Keratinocyte (primary cell): ENCODE data around the gene CCDC8. TPM values are rescaled to one million over a fixed set of nuclear protein-coding genes. Genes with fewer than 3 reads are reported as not detected.

Experiments used
- DNase-seq: peaks from one replicate; pipeline ENCODE4 v3.0.0-alpha.2; 2011; ENCODE audit warnings: low read depth, missing footprints, low spot score
- FAIRE-seq: peaks from 2 replicates; lab custom pipeline; 2011; peaks lifted over from hg19 to GRCh38; lab: Jason Lieb, UNC
- H2AFZ ChIP-seq: 2 replicates; pipeline ENCODE4 v1.6.0; 2012; ENCODE audit warnings: low read length, control low read depth, inconsistent platforms; ENCODE audit not compliant: control insufficient read depth
- H3K27ac ChIP-seq: 2 replicates; pipeline ENCODE4 v1.5.1; 2011; ENCODE audit warnings: low read length; ENCODE audit not compliant: control insufficient read depth, insufficient read depth
- H3K27me3 ChIP-seq: 3 replicates; pipeline ENCODE4 v1.6.0; 2011; ENCODE audit warnings: low read length; ENCODE audit not compliant: control insufficient read depth, insufficient read depth; ENCODE audit errors: extremely low read depth
- H3K36me3 ChIP-seq, 2 experiments: 2 replicates in 1 of 2; 3 replicates in 1 of 2; pipeline ENCODE4 v1.5.1; 2011; ENCODE audit warnings: low read length in 2 of 2, mild to moderate bottlenecking in 1 of 2; ENCODE audit not compliant: control insufficient read depth in 2 of 2, insufficient read depth in 2 of 2; ENCODE audit errors: extremely low read depth in 1 of 2
- H3K4me1 ChIP-seq: 3 replicates; pipeline ENCODE4 v1.5.1; 2011; ENCODE audit warnings: low read length; ENCODE audit not compliant: control insufficient read depth, insufficient read depth; ENCODE audit errors: extremely low read depth
- H3K4me2 ChIP-seq: 3 replicates; pipeline ENCODE4 v1.6.0; 2011; ENCODE audit warnings: low read depth, low read length; ENCODE audit not compliant: control insufficient read depth, insufficient read depth; ENCODE audit errors: extremely low read depth
- H3K4me3 ChIP-seq, 3 experiments: fragments of 200-600 bp in 1 of 3; sonication (generic) in 1 of 3; 2 replicates in 2 of 3; 3 replicates in 1 of 3; pipeline ENCODE4 v1.5.1; 2011 to 2016; ENCODE audit warnings: low read length in 3 of 3, mild to moderate bottlenecking in 3 of 3, control low read depth in 2 of 3, inconsistent platforms in 1 of 3, low read depth in 1 of 3, mixed read lengths in 1 of 3, mixed run types in 1 of 3, moderate library complexity in 1 of 3; ENCODE audit not compliant: control insufficient read depth in 2 of 3, insufficient read depth in 2 of 3; ENCODE audit errors: extremely low read depth in 1 of 3
- H3K79me2 ChIP-seq: 2 replicates; pipeline ENCODE4 v1.6.0; 2012; ENCODE audit warnings: low read length; ENCODE audit not compliant: control insufficient read depth, insufficient read depth
- H3K9ac ChIP-seq: 3 replicates; pipeline ENCODE4 v1.6.0; 2011; ENCODE audit warnings: low read length; ENCODE audit not compliant: control insufficient read depth, insufficient read depth; ENCODE audit errors: extremely low read depth
- H3K9me1 ChIP-seq: 3 replicates; pipeline ENCODE4 v1.6.0; 2011; ENCODE audit warnings: low read length; ENCODE audit not compliant: control insufficient read depth, insufficient read depth; ENCODE audit errors: extremely low read depth
- H3K9me3 ChIP-seq: 2 replicates; pipeline ENCODE4 v1.5.1; 2012; ENCODE audit warnings: low read depth, low read length; ENCODE audit not compliant: control insufficient read depth
- H4K20me1 ChIP-seq: 3 replicates; pipeline ENCODE4 v1.6.0; 2011; ENCODE audit warnings: low read length; ENCODE audit not compliant: control insufficient read depth, insufficient read depth; ENCODE audit errors: extremely low read depth
- EZH2 ChIP-seq: IDR thresholded peaks from one replicate; pipeline ENCODE4 v1.6.1; 2012; ENCODE audit warnings: inconsistent platforms, mild to moderate bottlenecking, low read length, moderate library complexity
- dilution Hi-C: fragments of 300-500 bp; cut with MboI; formaldehyde crosslinking; loops from one replicate; pipeline ENCODE4 v1.7.0; 2020; ENCODE audit warnings: low sequenced_read_pairs; ENCODE audit not compliant: extremely low pct_ligation_motif_present
- polyA plus RNA-seq, 5 experiments: library from polyadenylated mRNA; depleted of rRNA in 3 of 5; stranded (reverse) in 3 of 5; stranded (forward) in 1 of 5; unstranded in 1 of 5; fragments of >200 nt; gene quantifications; 1 replicate in 1 of 5; 2 replicates in 3 of 5; 3 replicates in 1 of 5; pipeline versions ENCODE4 v1.2.1 to v1.2.3, GENCODE V29; 2011 to 2012; ENCODE audit warnings: missing spikeins in 2 of 5, low read depth in 1 of 5, low replicate concordance in 1 of 5
- TF ChIP-seq, protein P1 (sequence below), 3 experiments: IDR thresholded peaks in 1 of 3; conservative IDR thresholded peaks in 1 of 3; optimal IDR thresholded peaks in 1 of 3; 2 replicates in 2 of 3; 3 replicates in 1 of 3; pipeline versions ENCODE3 to v1.5.1; 2011; ENCODE audit warnings: low read length in 3 of 3, mild to moderate bottlenecking in 3 of 3, moderate library complexity in 2 of 3, control low read depth in 1 of 3, inconsistent platforms in 1 of 3; ENCODE audit not compliant: insufficient read depth in 2 of 3; ENCODE audit errors: extremely low read depth in 1 of 3

Gene CCDC8
- polyA plus RNA-seq, 1 donor (not counting 4 experiments of a cell fraction or from before 2014, with no cell fraction given): 5.2 TPM

DNA sequence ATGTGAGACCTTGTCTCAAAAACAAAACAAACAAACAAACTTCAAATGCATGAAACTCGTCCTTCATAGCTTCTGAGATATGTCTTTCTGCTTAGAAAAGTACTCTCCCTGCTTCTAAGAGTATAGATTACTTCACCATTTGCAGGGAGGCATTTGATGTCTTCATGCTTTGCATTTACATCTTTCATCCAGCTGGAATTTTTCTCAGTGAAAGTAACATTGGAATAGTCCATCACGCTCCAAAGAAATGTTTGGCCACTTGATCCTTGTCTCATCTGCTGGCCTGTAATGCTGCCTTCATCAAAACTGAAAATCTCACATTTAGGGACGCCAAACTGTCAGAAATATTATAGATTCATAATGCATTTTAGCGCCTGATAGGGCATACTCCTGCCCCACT, 38.8 kb upstream of the CCDC8 start:
- Histone ChIP-seq H3K27ac (peak overlapping the region; percentile 55), H3K79me2 (no peaks in the 10 kb centered on the region), H3K4me3 (no peak overlapping the region), H3K27me3 (no peaks in the 10 kb centered on the region), H3K9me1 (no peaks in the 10 kb centered on the region), H3K4me1 (peaks cover 28% of the 10 kb centered on the region), H3K9ac (no peak overlapping the region), H4K20me1 (no peaks in the 10 kb centered on the region), H2AFZ (no peak overlapping the region), H3K36me3 (no peaks in the 10 kb centered on the region), H3K4me2 (no peak overlapping the region), H3K9me3 (no peaks in the 10 kb centered on the region)
- DNase-seq: no peak
- TF ChIP-seq, protein P1, sequence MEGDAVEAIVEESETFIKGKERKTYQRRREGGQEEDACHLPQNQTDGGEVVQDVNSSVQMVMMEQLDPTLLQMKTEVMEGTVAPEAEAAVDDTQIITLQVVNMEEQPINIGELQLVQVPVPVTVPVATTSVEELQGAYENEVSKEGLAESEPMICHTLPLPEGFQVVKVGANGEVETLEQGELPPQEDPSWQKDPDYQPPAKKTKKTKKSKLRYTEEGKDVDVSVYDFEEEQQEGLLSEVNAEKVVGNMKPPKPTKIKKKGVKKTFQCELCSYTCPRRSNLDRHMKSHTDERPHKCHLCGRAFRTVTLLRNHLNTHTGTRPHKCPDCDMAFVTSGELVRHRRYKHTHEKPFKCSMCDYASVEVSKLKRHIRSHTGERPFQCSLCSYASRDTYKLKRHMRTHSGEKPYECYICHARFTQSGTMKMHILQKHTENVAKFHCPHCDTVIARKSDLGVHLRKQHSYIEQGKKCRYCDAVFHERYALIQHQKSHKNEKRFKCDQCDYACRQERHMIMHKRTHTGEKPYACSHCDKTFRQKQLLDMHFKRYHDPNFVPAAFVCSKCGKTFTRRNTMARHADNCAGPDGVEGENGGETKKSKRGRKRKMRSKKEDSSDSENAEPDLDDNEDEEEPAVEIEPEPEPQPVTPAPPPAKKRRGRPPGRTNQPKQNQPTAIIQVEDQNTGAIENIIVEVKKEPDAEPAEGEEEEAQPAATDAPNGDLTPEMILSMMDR (optimal IDR thresholded peaks at IDR 0.05 in 1 of 3, IDR thresholded peaks at IDR 0.05 in 1 of 3, conservative IDR thresholded peaks at IDR 0.05 in 1 of 3; ENCODE audit: extremely low read depth in 1 of 3, insufficient read depth in 2 of 3, low read length in 3 of 3): no peak
- FAIRE-seq: peak; percentile 13
- dilution Hi-C loops: no loop called here

DNA sequence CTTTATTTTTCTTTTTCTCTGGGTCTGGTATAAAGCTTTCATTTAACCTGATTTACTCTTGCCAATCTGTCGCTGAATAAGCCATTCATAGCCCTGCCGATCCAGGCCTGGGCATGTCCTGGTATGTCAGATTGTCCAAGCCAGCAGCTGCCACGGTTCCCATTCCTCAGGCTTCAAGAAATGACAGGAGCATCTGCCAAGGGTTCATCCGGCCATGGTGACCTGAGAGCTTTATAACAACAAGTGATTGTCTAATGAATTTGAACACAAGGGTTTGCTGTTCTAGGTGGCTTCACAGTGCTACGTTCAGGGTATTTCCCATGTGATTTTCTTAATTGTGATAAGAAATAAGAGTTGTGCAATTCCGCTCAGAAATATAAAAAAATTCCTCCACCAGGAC, 38.0 kb upstream of the CCDC8 start:
- Histone ChIP-seq H3K27ac (peak overlapping the region; percentile 55), H4K20me1 (no peaks in the 10 kb centered on the region), H3K9ac (no peak overlapping the region), H3K36me3 (no peaks in the 10 kb centered on the region), H3K4me3 (peak overlapping the region in 1 of 3 experiments; percentile 26), H3K4me1 (peaks cover 28% of the 10 kb centered on the region), H3K9me1 (no peaks in the 10 kb centered on the region), H3K4me2 (peak overlapping the region; percentile 82), H3K9me3 (no peaks in the 10 kb centered on the region), H2AFZ (peak overlapping the region; percentile 43), H3K79me2 (no peaks in the 10 kb centered on the region), H3K27me3 (no peaks in the 10 kb centered on the region)
- dilution Hi-C loops: no loop called here
- FAIRE-seq: peak; percentile 93
- peak; percentile 50 for DNase-seq
- TF ChIP-seq, protein P1 (optimal IDR thresholded peaks at IDR 0.05 in 1 of 3, IDR thresholded peaks at IDR 0.05 in 1 of 3, conservative IDR thresholded peaks at IDR 0.05 in 1 of 3; ENCODE audit: extremely low read depth in 1 of 3, insufficient read depth in 2 of 3, low read length in 3 of 3): no peak
- no peak for TF ChIP-seq EZH2
